Ovary (tissue), 3 donors: ENCODE data around the gene SDF4.

Source experiments
- CTCF ChIP-seq, 3 donors: fragments of 450-650 bp in 2 of 3; fragments of 200-600 bp in 1 of 3; IDR thresholded peaks; one replicate each; pipeline versions ENCODE4 v1.5.1 to v1.8.0; 2016 to 2022; ENCODE audit warnings: antibody characterized with exemption in 3 of 3, mild to moderate bottlenecking in 1 of 3
- EP300 ChIP-seq: sonication (generic); formaldehyde crosslinking; IDR thresholded peaks from one replicate; pipeline ENCODE4 v1.6.1; 2017; ENCODE audit warnings: antibody characterized with exemption
- POLR2A ChIP-seq: fragments of 450-650 bp; IDR thresholded peaks from one replicate; pipeline ENCODE4 v1.6.1; 2017; ENCODE audit warnings: antibody characterized with exemption, mild to moderate bottlenecking, moderate library complexity
- donor health status: DM: no; HTN: no; CAD: no.

DNA sequence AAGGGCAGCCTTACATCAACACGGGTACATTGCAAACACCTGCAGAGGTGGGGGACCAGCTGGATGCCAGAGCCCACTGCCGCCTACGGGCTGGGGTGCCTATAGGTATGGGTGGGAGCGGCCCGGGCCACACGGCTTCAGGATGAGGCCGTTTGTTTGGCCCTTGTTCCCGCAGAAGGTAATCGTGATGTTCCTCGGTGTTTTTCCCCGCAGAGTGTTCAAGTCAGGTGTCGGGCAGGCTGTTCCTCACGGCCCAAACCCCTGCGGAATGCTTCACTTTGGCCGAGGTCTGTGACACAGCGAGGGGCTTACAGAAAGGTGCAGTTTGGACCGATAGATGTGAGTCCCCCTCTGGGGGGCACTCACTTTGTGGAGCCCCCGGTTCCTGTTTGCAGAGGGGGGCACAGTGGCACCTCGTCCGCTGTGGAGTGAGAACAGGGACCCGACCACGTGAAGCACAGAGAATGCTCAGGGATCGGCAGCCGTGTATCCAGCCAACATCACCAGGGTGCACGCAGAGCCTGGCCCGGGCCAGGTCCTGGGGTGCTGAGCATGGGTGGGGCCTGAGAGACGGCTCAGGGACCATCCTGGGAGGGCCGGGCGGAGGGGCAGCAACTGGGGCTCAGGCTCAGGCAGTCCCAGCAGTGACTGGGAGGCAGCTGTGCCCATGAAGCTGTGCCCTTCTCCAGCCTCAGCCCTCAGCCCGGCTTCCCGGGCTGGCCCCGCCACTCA lies 58.6 kb downstream of the SDF4 start:
- no peak for TF ChIP-seq POLR2A
- no peak for TF ChIP-seq CTCF (IDR thresholded peaks at IDR 0.05)
- no peak for TF ChIP-seq EP300
